Osteoblast (primary cell): Measurements from ENCODE around the gene CEMIP2. TPM values are rescaled to one million over a fixed set of nuclear protein-coding genes. Genes with fewer than 3 reads are reported as not detected.
A peak's percentile ranks its signal among the peaks of the same experiment; 100 is the strongest.

Experiments used
- DNase-seq: peaks from one replicate; pipeline ENCODE4 v3.0.0; 2011; ENCODE audit warnings: low spot score, mixed read lengths; ENCODE audit not compliant: insufficient read length; ENCODE audit errors: missing footprints
- H2AFZ ChIP-seq: 2 replicates; pipeline ENCODE4 v1.6.0; 2011; ENCODE audit warnings: mild to moderate bottlenecking, low read length
- H3K27ac ChIP-seq: 2 replicates; pipeline ENCODE4 v1.5.1; 2011; ENCODE audit warnings: mild to moderate bottlenecking, low read depth, low read length, moderate library complexity
- H3K27me3 ChIP-seq: 2 replicates; pipeline ENCODE4 v1.6.0; 2012; ENCODE audit warnings: mild to moderate bottlenecking, control low read depth, inconsistent platforms, low read length, moderate library complexity; ENCODE audit not compliant: insufficient read depth
- H3K36me3 ChIP-seq: 2 replicates; pipeline ENCODE4 v1.5.1; 2011; ENCODE audit warnings: mild to moderate bottlenecking, low read length, control low read depth, moderate library complexity; ENCODE audit not compliant: insufficient read depth
- H3K4me1 ChIP-seq: 2 replicates; pipeline ENCODE4 v1.5.1; 2011; ENCODE audit warnings: mild to moderate bottlenecking, low read length, control low read depth, moderate library complexity; ENCODE audit not compliant: insufficient read depth
- H3K4me2 ChIP-seq: 2 replicates; pipeline ENCODE4 v1.6.0; 2011; ENCODE audit warnings: mild to moderate bottlenecking, low read length; ENCODE audit not compliant: insufficient read depth
- H3K4me3 ChIP-seq: fragments of 200-600 bp; sonication (generic); 3 replicates; pipeline ENCODE4 v1.5.1; 2012; ENCODE audit warnings: mild to moderate bottlenecking, low read length, inconsistent platforms; ENCODE audit not compliant: insufficient read depth
- H3K79me2 ChIP-seq: 2 replicates; pipeline ENCODE4 v1.6.0; 2012; ENCODE audit warnings: mild to moderate bottlenecking, low read length, control low read depth, inconsistent platforms; ENCODE audit not compliant: insufficient read depth
- H3K9me3 ChIP-seq: 2 replicates; pipeline ENCODE4 v1.5.1; 2011; ENCODE audit warnings: low read depth, low read length, control low read depth
- H4K20me1 ChIP-seq: 2 replicates; pipeline ENCODE4 v1.6.0; 2012; ENCODE audit warnings: mild to moderate bottlenecking, low read length, control low read depth; ENCODE audit not compliant: insufficient read depth
- CTCF ChIP-seq: IDR thresholded peaks from 2 replicates; pipeline ENCODE4 v1.5.1; 2011; ENCODE audit warnings: mild to moderate bottlenecking, low read depth, low read length, moderate library complexity; ENCODE audit errors: extremely low read depth
- total RNA-seq: library from RNA; depleted of rRNA; stranded (reverse); fragments of >200 nt; gene quantifications from 2 replicates; pipeline ENCODE4 v1.2.3, GENCODE V29; 2012

The CEMIP2 gene
- 56.9 and 66.2 TPM in 2 replicates for total RNA-seq

- H3K79me2 ChIP-seq: peaks cover 44% of the 10 kb centered on the region
- peak; percentile 31 for TF ChIP-seq CTCF
- H3K4me2 ChIP-seq: peak within 1 kb of the TSS; percentile 99
- peaks cover 46% of the 10 kb centered on the region for H3K4me1 ChIP-seq
- DNase-seq: peak; percentile 96
- H3K27me3 ChIP-seq: no peaks in the 10 kb centered on the region
- H3K4me3 ChIP-seq: peak within 1 kb of the TSS; percentile 95
- peak within 1 kb of the TSS; percentile 88 for H2AFZ ChIP-seq
- H3K36me3 ChIP-seq: no peaks in the 10 kb centered on the region
- peaks cover 22% of the 10 kb centered on the region for H4K20me1 ChIP-seq
- no peaks in the 10 kb centered on the region for H3K9me3 ChIP-seq
- H3K27ac ChIP-seq: peak within 1 kb of the TSS; percentile 77
Measured at GRCh38 chr9:71768388-71769174, at the start of gene CEMIP2. TSS of gene CEMIP2 (minus strand) at chr9:71768513. CDS start at chr9:71750373, 18,140 bp downstream.

- no peak for DNase-seq
- no peak overlapping the region for H2AFZ ChIP-seq
- no peaks in the 10 kb centered on the region for H3K79me2 ChIP-seq
- H3K4me3 ChIP-seq: no peak overlapping the region
- no peak overlapping the region for H3K4me2 ChIP-seq
- H3K36me3 ChIP-seq: no peaks in the 10 kb centered on the region
- H3K27me3 ChIP-seq: no peaks in the 10 kb centered on the region
- peaks cover 11% of the 10 kb centered on the region for H3K4me1 ChIP-seq
- H3K9me3 ChIP-seq: no peaks in the 10 kb centered on the region
- H3K27ac ChIP-seq: no peak overlapping the region
- no peak for TF ChIP-seq CTCF
- H4K20me1 ChIP-seq: no peaks in the 10 kb centered on the region
Measured at GRCh38 chr9:71816916-71817451, 48.7 kb upstream of the CEMIP2 start.

- no peak for TF ChIP-seq CTCF
- H3K4me2 ChIP-seq: no peak overlapping the region
- no peaks in the 10 kb centered on the region for H3K27me3 ChIP-seq
- no peaks in the 10 kb centered on the region for H4K20me1 ChIP-seq
- no peaks in the 10 kb centered on the region for H3K79me2 ChIP-seq
- DNase-seq: no peak
- no peaks in the 10 kb centered on the region for H3K9me3 ChIP-seq
- no peaks in the 10 kb centered on the region for H3K36me3 ChIP-seq
- peaks cover 6% of the 10 kb centered on the region for H3K4me1 ChIP-seq
- H3K27ac ChIP-seq: no peak overlapping the region
- no peak overlapping the region for H2AFZ ChIP-seq
- H3K4me3 ChIP-seq: no peak overlapping the region
Measured at GRCh38 chr9:71814815-71815214, 46.5 kb upstream of the CEMIP2 start.

- no peaks in the 10 kb centered on the region for H3K9me3 ChIP-seq
- H3K27ac ChIP-seq: no peak overlapping the region
- no peaks in the 10 kb centered on the region for H4K20me1 ChIP-seq
- H3K27me3 ChIP-seq: no peaks in the 10 kb centered on the region
- no peak overlapping the region for H2AFZ ChIP-seq
- peaks cover 6% of the 10 kb centered on the region for H3K4me1 ChIP-seq
- no peak overlapping the region for H3K4me2 ChIP-seq
- no peak for TF ChIP-seq CTCF
- no peak for DNase-seq
- H3K36me3 ChIP-seq: no peaks in the 10 kb centered on the region
- no peak overlapping the region for H3K4me3 ChIP-seq
- no peaks in the 10 kb centered on the region for H3K79me2 ChIP-seq
Measured at GRCh38 chr9:71814226-71814625, 45.9 kb upstream of the CEMIP2 start.
